ENCODE measurements around the gene MAP1LC3C.

GRCh38 chr1:242011894-242012660 lies 13.2 kb upstream of the MAP1LC3C start:
- no peak for TF ChIP-seq POLR2AphosphoS5 (IDR thresholded peaks at IDR 0.05; ENCODE audit: borderline replicate concordance, low read depth, low read length)
- no peak for TF ChIP-seq EZH2 (IDR thresholded peaks at IDR 0.05)
